HG03457 (cell line): ENCODE results near the gene NUCB2.
"Not testable (repeated sequence)": the region's sequence is repeated elsewhere in the genome, so short reads cannot be mapped to it uniquely, and the experiment has no call there.

Source experiments
- ATAC-seq: cut with Tn5 transposase; IDR thresholded peaks from one replicate; pipeline ENCODE4 v1.9.1; 2021; ENCODE audit warnings: moderate number of reproducible peaks; ENCODE audit not compliant: unreplicated experiment

Gene NUCB2

GRCh38 chr11:17268500-17268899, 8.0 kb upstream of the NUCB2 start:
- not testable (repeated sequence) for ATAC-seq

- ATAC-seq, result no peak
These were observed 7.6 kb upstream of the NUCB2 start for GRCh38 chr11:17268902-17269301.

GRCh38 chr11:17272801-17273200, 3.7 kb upstream of the NUCB2 start:
- no peak for ATAC-seq

- no peak for ATAC-seq
These were observed 3.3 kb upstream of the NUCB2 start for GRCh38 chr11:17273211-17273610.

- ATAC-seq, result no peak
These were observed 2.8 kb upstream of the NUCB2 start for GRCh38 chr11:17273668-17274282.

GRCh38 chr11:17275400-17276235, 921 bp upstream of the NUCB2 start:
- no peak for ATAC-seq

GRCh38 chr11:17277024-17277584, 565 bp downstream of the NUCB2 start:
- ATAC-seq, result no peak

- ATAC-seq, result no peak
These were observed 4.1 kb downstream of the NUCB2 start for GRCh38 chr11:17280494-17281127.

GRCh38 chr11:17286332-17286731, 9.8 kb downstream of the NUCB2 start:
- no peak for ATAC-seq

GRCh38 chr11:17287058-17287457, 10.5 kb downstream of the NUCB2 start:
- ATAC-seq, result no peak

- no peak for ATAC-seq
These were observed 15.2 kb downstream of the NUCB2 start for GRCh38 chr11:17291710-17292109.

- ATAC-seq, result no peak
These were observed 16.8 kb downstream of the NUCB2 start for GRCh38 chr11:17293311-17293710.

GRCh38 chr11:17294033-17294432, 17.5 kb downstream of the NUCB2 start:
- no peak for ATAC-seq

- ATAC-seq, result no peak
These were observed 20.5 kb downstream of the NUCB2 start for GRCh38 chr11:17296852-17297559.

- no peak for ATAC-seq
These were observed 21.8 kb downstream of the NUCB2 start for GRCh38 chr11:17298302-17298701.

- no peak for ATAC-seq
These were observed 23.8 kb downstream of the NUCB2 start for GRCh38 chr11:17300372-17300771.

- no peak for ATAC-seq
These were observed 37.1 kb downstream of the NUCB2 start for GRCh38 chr11:17313349-17314231.

- no peak for ATAC-seq
These were observed 37.7 kb downstream of the NUCB2 start for GRCh38 chr11:17314232-17314547.

GRCh38 chr11:17314904-17315426, 38.4 kb downstream of the NUCB2 start:
- no peak for ATAC-seq
